Activated T-cell treated with anti-CD3 and anti-CD28 coated beads for 4 hours (primary cell): ENCODE measurements around the gene WDFY3.
"Not testable (repeated sequence)": the region's sequence is repeated elsewhere in the genome, so short reads cannot be mapped to it uniquely, and the experiment has no call there.

Source experiments
- DNase-seq: peaks from one replicate; pipeline ENCODE4 v3.0.0-alpha.2; 2020

WDFY3 gene

DNA sequence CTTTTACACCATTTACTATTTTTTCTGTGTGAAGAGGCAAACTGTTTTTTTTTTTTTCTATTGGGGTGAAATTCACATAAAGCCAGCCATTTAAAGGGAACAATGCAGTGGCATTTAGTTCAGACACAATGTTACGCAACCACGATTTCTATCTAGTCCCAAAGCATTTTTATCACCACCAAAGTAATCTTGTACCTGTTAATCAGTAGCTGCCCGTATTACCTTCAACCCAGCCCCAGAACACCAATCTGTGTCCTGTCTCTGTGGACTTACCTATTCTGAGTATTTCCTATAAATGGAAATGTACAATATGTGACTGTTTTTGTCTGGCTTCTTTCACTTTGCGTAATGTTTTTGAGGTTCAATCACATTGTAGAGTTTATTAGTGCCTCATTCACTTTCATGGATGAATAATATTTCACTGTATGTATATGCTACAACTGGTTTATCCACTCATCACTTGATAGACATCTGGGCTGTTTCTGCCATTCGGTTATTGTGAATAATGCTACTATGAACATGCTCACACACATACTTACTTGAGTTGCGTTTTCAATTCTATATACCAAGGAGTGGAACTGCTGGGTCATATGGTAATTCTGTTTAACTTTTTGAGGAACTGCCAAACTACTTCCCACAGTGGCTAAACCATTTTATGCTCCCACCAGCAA, 267.4 kb downstream of the WDFY3 start:
- no peak for DNase-seq

- DNase-seq: no peak
Measured at GRCh38 chr4:84697615-84698201, 268.8 kb downstream of the WDFY3 start.

- DNase-seq: no peak
Measured at GRCh38 chr4:84697159-84697558, 269.3 kb downstream of the WDFY3 start.

DNA sequence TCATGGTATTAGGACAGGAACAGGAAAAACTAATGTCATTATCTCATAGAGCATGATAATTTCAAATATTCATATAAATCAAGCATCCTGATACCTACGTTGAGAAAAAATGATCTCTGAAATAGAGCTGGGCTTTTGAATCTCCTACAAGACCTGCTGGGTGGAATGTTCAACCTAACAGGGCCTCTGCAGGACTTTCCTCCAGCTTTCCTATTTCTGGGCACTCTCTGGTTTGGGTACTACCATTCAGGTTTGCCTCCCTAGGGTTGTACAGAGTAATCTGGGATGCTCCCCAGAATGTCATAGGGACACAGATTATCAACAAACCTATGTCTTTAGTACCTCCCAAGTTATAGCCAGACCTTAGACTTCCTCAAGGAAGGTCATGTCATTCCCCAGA, 274.7 kb downstream of the WDFY3 start:
- no peak for DNase-seq

- no peak for DNase-seq
Measured at GRCh38 chr4:84691170-84691691, 275.3 kb downstream of the WDFY3 start.

DNA sequence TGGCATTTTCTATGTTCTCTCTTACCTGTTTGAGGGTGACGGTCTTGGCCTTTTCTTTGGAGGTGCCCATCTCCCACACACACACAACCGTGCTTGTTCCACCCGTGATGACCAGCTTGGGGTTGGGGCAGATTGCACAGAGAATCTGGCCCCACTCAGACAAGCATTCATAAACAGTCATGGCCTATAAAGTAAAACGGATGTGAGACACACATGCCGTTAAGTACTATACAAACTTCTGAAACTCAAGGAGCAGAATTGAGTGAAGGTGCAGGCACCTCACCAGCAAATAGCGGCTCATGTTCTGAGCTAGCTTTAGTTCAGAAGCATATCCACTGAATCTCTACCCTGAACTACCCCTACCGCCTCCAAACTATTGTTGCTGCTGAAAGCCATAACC, 276.0 kb downstream of the WDFY3 start:
- no peak for DNase-seq

DNA sequence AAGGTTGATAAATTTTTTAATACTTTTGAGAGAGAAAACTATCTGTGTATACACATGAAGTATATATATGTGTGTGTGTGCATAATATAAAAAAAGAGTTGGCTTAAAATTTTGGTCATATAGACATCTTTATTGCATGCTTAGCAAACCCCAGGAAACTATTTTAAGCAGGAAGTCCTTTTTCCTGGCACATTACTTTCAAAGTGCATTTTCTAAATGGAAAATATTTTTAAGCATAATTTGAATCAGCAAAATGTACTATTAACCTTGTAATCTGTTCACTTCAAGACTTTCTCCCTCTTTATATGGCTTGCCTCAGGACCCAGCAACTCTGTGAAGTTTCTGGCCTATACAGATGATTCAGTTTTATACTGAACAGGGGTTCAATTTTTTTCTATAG, 277.3 kb downstream of the WDFY3 start:
- DNase-seq: no peak

DNA sequence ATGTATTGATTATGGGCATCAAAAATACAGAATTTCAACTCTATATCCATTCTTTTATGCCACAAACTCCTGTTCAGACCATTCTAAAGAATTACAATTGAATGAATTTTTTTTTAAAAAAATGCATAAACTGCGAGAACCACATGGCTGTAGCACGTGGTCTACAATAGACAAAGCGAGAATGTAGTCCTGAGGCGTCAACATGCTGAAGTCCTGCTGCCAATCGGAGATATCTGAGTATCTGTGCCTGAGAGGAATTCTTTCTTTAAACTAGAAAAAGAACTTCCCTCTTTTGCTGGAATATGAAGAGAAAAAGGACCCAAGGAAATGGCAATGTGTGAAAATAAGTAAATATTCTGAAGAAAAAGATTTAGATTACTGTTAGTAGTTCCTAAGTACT, 277.9 kb downstream of the WDFY3 start:
- DNase-seq: no peak

DNA sequence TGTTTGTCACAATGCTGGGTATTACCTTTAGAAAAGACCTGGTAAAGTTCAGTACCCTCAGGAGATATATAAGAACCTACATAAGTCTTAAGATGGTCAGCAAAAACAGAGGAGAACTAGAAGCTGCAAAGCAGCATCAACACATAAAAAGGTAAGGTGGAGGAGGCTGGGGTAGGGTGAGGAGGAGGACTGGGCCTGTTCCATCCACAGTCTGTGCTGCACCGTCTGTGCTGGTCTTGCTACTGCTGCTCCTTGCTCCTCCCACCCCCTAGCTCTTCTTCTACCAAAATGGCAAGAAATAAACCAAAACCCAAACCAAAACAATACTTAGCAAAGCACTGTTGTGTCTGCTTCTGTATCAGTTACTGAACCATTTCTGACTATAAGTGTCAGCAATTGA, 281.4 kb downstream of the WDFY3 start:
- no peak for DNase-seq

DNA sequence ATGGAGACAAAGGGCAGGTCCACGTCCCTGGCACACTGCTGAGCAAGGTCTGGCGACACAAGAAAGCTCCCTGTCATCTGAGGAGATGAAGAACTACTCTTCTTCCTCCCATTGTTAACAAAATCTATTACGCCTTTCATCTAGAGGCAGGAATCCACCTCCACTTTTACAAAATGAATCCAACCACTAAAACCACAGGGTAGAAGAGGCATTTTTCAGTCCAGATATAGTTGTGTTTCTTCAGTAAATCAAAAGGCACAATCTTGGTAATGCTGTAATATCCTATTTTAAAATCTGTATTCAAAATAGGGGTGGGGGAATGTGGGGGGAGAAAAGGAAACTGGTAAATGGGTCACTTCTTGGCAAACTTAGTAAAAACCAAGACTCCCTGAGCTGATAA, 282.1 kb downstream of the WDFY3 start:
- no peak for DNase-seq

DNA sequence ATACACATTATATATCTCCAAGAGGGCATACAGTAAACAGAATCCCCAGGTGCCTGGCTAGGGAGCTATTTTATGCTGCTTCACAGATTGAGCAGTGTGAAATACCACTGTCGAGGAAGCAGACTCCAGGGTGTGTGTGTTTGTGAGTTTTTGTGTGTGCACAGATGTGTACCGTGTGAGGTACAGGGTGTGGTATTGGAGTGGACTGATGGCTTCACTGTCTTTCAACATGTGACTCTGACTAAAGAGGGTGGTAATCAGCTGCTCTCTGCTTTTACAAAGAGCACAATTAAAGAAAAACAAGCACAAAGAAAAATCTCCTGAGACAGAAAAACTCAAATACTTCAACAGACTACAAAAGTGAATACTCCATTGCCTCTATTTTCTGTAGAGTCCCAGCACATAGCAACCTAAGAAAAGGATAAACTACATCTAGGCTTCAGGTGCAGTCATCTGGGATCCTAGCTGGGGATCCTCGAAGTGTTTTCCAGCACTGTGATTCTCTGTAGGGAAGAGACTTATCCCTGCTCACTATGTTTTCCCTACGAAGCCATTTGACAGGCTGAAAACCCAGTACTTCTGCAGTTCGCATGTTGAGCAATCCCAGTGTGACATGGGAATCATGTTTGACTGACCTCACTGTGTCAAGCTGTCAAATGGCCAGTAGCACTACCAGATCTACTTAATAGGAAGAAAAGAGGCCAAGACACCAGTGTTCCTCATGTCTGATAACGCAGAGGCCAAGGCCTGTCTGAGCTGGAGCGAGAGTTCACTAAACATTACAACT, 283.2 kb downstream of the WDFY3 start:
- DNase-seq: no peak

DNA sequence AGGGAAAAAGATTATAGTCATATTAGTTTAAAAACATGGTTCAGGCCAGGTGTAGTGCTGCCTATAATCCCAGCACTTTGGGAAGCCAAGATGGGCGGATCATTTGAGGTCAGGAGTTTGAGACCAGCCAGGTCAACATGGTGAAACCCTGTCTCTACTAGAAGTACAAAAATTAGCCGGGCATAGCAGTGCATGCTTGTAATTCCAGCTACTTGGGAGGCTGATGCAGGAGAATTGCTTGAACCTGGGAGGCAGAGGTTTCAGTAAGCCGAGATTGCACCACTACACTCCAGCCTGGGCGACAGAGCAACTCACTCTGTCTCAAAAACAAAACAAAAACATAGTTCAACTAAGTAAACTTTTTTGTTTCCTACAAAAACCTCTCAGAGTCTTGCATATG, 283.8 kb downstream of the WDFY3 start:
- DNase-seq: not testable (repeated sequence)

DNA sequence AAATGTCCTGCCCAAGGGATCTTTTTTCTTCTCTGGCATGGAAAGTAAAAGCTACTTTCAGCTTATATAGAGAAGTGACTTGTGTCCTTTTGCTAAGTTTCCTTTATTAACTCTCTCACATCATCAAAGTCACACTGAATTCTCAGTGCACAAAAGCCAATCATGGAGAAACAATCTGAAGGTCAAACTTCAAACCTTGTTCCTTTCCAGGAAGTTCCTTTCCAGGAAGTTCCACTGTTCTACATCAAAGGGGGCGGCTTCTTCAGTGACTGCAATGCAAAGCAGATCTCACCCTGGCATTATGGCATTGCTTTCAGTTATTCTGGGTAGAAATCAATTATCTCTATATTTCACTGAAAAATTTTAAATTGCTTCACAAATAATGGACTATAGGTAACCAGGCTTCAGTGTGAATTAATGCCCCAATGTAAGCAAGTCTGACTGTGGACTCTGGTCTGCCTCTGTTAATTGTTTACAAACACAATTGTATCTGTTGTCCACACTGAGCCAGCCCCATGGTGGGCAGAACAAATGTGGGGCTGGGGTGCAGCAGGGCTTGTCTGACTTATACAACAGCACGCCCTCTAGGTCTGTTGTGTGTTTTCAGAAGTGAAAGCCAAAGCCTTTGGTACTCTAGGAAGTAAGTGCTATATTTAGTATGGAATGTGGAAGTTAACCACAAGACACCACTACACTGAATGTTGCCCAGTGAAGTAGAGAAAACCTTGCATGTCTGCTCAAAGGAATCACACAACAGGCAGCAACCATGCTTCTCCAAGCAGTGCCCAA, 284.8 kb downstream of the WDFY3 start:
- no peak for DNase-seq

DNA sequence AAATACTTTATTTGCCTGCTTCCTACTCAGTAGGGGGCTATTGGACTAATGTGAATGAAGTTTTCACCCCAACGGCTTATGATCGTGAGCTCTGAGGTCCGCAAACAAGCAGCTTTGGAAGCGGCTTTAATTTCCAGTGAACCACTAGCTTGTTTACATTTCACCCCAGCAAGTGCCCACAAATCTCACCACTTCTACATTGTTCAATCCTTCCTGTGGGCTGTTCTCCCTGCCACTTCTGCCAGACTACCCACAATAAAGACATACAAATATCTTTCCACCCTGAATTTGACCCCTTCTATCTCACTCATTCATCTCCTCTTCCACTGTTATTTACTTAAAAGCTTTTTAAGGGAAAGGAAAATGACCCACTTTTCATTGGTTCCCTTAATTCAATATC, 285.5 kb downstream of the WDFY3 start:
- no peak for DNase-seq

DNA sequence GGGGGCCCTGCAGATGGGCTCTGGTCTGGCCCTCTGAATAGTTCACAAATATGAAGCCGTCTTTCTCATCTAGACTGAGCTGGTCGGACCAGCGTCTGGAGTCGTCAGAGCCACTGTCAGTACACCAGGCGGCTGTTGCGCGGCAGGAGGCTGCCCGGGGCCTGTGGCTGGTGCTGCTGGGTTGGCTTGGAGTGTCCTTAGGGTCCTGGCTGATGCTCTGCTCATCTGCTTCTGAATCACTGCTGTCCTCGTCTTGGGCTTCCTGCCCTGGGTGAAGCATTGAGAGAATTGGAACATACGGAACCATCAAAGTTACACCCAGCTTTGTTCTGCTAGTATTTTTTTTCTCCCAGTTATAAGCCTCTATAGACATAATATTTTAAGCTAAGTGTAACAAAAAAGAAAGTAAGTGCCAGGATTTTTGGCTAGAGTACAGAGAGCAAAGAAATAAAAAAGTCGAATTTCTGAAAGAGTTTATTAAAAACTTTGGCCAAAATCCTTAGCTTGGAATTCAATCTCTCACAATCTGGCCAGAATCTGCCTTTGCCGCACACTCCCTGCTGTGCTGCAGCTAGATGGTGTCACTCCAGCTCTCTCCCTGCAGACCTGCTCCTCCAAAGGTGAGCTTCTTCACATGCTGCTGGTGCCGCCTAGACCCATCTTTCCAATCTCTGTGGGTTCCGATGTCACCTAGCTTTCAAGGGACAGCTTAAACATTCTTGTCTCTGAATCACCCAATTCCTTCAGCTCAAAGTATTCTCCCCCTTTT, 287.3 kb downstream of the WDFY3 start:
- DNase-seq: no peak

GRCh38 chr4:84677995-84678394, 288.5 kb downstream of the WDFY3 start:
- DNase-seq: no peak

GRCh38 chr4:84677093-84677492, 289.4 kb downstream of the WDFY3 start:
- no peak for DNase-seq

DNA sequence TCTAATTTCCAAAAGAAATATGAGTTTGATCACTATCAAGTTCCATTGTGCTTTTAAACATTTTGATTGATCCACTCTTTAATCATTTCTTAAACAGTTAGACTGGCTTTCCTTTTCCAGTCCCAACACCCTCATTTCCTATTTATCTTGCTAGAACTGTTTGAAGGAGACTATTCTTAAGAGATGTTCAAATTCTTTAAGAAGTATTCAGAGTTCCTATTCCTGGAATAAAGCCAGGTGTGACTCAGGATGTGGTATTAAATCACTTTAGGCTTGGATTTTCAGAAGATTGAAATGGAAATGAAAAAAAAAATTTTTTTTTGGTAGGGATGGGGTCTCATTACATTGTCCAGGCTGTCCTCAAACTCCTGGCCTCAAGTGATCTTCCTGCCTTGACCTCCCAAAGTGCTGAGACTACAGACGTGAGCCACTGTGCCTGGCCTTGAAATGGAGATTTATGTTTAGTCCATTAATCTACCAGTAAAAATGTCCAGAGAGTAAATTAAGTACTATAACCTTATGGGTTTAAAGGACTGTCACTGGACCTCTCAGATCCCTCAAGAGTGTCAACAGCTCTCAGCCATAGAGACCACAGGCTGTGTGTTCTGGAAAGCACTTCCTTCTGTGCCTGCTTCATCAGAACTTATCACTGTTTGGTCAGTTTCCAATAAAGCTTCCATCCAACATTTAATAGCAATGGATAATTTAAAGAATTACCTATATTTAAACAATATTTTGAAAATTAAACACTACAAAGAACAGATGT, 292.8 kb downstream of the WDFY3 start:
- DNase-seq: no peak

- no peak for DNase-seq
Measured at GRCh38 chr4:84672177-84672576, 294.3 kb downstream of the WDFY3 start.

DNA sequence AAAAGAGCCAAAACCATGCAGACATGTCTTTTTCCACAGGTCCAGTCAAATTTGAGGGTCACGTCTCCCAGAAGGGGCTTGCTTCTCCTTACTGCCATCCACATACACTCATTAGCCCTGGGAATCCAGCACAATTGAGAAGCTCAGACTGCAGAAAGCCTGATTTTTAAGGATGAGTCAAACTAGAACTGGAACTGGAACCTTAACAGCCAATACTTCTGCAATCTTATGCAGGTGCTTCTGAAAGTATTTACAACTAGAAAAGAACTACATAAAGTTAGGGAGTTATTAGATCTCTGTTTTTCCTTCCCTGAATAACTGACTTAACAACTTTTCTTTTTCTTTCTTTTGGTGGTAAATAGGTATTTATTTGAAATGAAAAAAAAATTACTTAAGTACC, 297.3 kb downstream of the WDFY3 start:
- DNase-seq: no peak

DNA sequence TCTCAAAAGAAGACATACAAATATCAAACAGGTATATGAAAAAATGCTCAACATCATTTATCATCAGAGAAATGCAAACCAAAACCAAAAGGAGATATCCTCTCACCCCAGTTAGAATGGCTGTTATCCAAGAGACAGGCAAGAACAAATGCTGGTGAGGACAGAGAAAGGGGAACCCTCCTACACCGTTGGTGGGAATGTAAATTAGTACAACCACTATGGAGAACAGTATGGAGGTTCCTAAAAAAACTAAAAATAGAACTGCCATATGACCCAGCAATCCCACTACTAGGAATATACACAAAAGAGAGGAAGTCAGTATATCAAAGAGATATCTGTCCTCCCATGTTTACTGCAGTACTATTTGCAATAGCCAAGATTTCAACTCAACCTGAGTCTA, 300.1 kb downstream of the WDFY3 start:
- no peak for DNase-seq

- not testable (repeated sequence) for DNase-seq
Measured at GRCh38 chr4:84664767-84665166, 301.7 kb downstream of the WDFY3 start.
